Body of pancreas (tissue), 4 donors: ENCODE results near the gene IP6K3.

ENCODE experiments used
- CTCF ChIP-seq, 7 experiments: fragments of 450-650 bp in 4 of 7; fragments of 200-600 bp in 3 of 7; sonication (generic) in 3 of 7; IDR thresholded peaks; one replicate each; pipeline ENCODE4 v1.5.1; 2016 to 2019; ENCODE audit warnings: antibody characterized with exemption in 7 of 7
- POLR2A ChIP-seq, 3 donors: fragments of 450-650 bp; IDR thresholded peaks; one replicate each; pipeline ENCODE4 v1.6.1; 2016; ENCODE audit warnings: antibody characterized with exemption in 3 of 3, mild to moderate bottlenecking in 2 of 3

- TF ChIP-seq POLR2A (IDR thresholded peaks at IDR 0.05) = no peak
- TF ChIP-seq CTCF (IDR thresholded peaks at IDR 0.05) = no peak
Measured at GRCh38 chr6:33709605-33710295, 37.0 kb downstream of the IP6K3 start.
